SU-DHL-6 (cell line): ENCODE results near the gene EHBP1.
A peak's percentile ranks its signal among the peaks of the same experiment; 100 is the strongest.

Experiments
- H2AFZ ChIP-seq: fragments of 200-600 bp; sonication (generic); 2 replicates; pipeline ENCODE4 v1.6.1; 2014; ENCODE audit warnings: low read depth, mild to moderate bottlenecking, moderate library complexity, mixed read lengths, antibody characterized with exemption, low read length; ENCODE audit not compliant: severe bottlenecking
- H3F3A ChIP-seq: fragments of 200-600 bp; shearing (Covaris generic); 2 replicates; pipeline ENCODE4 v1.6.0; 2016; ENCODE audit warnings: antibody characterized with exemption, mild to moderate bottlenecking; ENCODE audit not compliant: insufficient read depth
- H3K27ac ChIP-seq: fragments of 200-600 bp; sonication (generic); 2 replicates; pipeline ENCODE4 v1.5.1; 2016; ENCODE audit warnings: low read depth, mild to moderate bottlenecking, low read length, moderate library complexity, mixed read lengths
- H3K27me3 ChIP-seq: fragments of 200-600 bp; sonication (generic), shearing (Covaris generic); 2 replicates; pipeline ENCODE4 v1.6.0; 2014; ENCODE audit warnings: mild to moderate bottlenecking, low read length
- H3K36me3 ChIP-seq: fragments of 200-600 bp; sonication (generic); 2 replicates; pipeline ENCODE4 v1.6.1; 2014; ENCODE audit warnings: mild to moderate bottlenecking, low read length, mixed read lengths
- H3K4me2 ChIP-seq: fragments of 300-600, 200-600 bp; shearing (Covaris generic), sonication (generic); 2 replicates; pipeline ENCODE4 v1.6.0; 2014; ENCODE audit warnings: low read length, low read depth, mild to moderate bottlenecking; ENCODE audit not compliant: poor library complexity, severe bottlenecking
- H3K4me3 ChIP-seq: fragments of 200-600 bp; sonication (generic); 2 replicates; pipeline ENCODE4 v1.5.1; 2014; ENCODE audit warnings: antibody characterized with exemption, low read length, mild to moderate bottlenecking, mixed read lengths; ENCODE audit not compliant: insufficient read depth, poor library complexity, severe bottlenecking
- H3K79me2 ChIP-seq: fragments of 200-600 bp; sonication (generic); 2 replicates; pipeline ENCODE4 v1.6.1; 2014; ENCODE audit warnings: mild to moderate bottlenecking, low read length, moderate library complexity; ENCODE audit not compliant: insufficient read depth
- H3K9ac ChIP-seq: fragments of 200-600 bp; sonication (generic); 2 replicates; pipeline ENCODE4 v1.7.0; 2014; ENCODE audit warnings: mild to moderate bottlenecking, low read length
- H3K9me2 ChIP-seq: fragments of 200-600 bp; sonication (generic); replicated peaks from 2 replicates; pipeline ENCODE4 v1.6.1; 2014; ENCODE audit warnings: low read length; ENCODE audit not compliant: insufficient read depth
- H3K9me3 ChIP-seq: fragments of 200-600 bp; sonication (generic); 2 replicates; pipeline ENCODE4 v1.6.1; 2014; ENCODE audit warnings: low read length, mixed read lengths; ENCODE audit not compliant: insufficient read depth
- H4K20me1 ChIP-seq: fragments of 200-600 bp; sonication (generic); 2 replicates; pipeline ENCODE4 v1.6.1; 2014; ENCODE audit warnings: low read depth, mild to moderate bottlenecking, antibody characterized with exemption, low read length, moderate library complexity, mixed read lengths
- CTCF ChIP-seq: fragments of 200-600 bp; sonication (generic); IDR thresholded peaks from one replicate; pipeline ENCODE4 v1.5.1; 2017; ENCODE audit warnings: antibody characterized with exemption, mild to moderate bottlenecking, low read length, moderate library complexity; ENCODE audit not compliant: insufficient read depth, poor library complexity, severe bottlenecking
- EZH2phosphoT487 ChIP-seq: fragments of 200-600 bp; sonication (generic), shearing (Covaris generic); conservative IDR thresholded peaks from 2 replicates; pipeline ENCODE4 v1.6.1; 2018; ENCODE audit warnings: mild to moderate bottlenecking, antibody characterized with exemption, low read length, moderate library complexity, mixed read lengths

EHBP1 gene

GRCh38 chr2:62705859-62706720 lies 577 bp downstream of the EHBP1 start:
- Histone ChIP-seq H3K4me2 (peak overlapping the region; percentile 94), H3K9me2 (no peaks in the 10 kb centered on the region), H3K9me3 (no peaks in the 10 kb centered on the region), H4K20me1 (no peaks in the 10 kb centered on the region), H3K27ac (no peak overlapping the region), H2AFZ (peak overlapping the region; percentile 73), H3K9ac (peak overlapping the region; percentile 63), H3K79me2 (peaks cover 17% of the 10 kb centered on the region), H3K36me3 (no peaks in the 10 kb centered on the region; the same call in 1 of the 2 replicates), H3K4me3 (peak overlapping the region; percentile 61), H3K27me3 (no peaks in the 10 kb centered on the region), H3F3A (no peaks in the 10 kb centered on the region)
- peak; percentile 23 for TF ChIP-seq CTCF
- no peak for TF ChIP-seq EZH2phosphoT487

DNA sequence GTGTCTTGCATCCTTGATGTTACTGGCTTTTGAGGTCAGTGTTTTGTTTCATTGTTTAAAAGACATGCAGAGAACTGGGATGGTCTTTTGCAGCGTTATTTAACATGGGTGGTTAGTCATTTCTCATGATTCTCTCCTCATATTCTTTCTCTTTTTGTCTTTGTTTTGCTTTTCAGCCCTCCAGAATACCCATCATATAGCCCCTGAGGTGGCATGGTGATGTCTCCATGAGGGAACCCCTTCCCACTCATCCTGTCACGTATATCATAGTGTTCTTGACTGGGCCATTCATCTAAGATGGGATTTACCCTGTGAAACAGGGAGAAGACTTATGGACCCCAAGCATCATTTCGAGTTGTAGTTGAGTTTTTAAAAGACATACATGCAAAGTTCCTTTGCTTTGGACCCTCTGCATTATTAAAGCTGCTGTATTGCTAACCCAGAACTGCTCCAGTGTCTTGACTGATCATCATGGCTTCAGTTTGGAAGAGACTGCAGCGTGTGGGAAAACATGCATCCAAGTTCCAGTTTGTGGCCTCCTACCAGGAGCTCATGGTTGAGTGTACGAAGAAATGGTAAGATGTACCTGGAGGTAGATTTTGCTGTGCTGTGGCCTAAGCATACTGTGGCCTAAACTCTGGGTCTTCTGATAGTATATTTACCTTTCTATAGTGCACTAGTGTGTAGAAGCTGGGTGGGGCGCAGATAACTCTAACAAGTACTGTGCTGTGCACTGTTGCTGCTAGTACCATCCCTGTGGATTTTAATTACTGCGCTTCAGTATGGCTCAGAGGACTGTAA lies 1.4 kb downstream of the EHBP1 start:
- Histone ChIP-seq H3K27ac (no peak overlapping the region), H3K9me2 (no peaks in the 10 kb centered on the region), H3K36me3 (no peaks in the 10 kb centered on the region; the same call in 1 of the 2 replicates), H3K79me2 (peaks cover 17% of the 10 kb centered on the region), H3K27me3 (no peaks in the 10 kb centered on the region), H3K9me3 (no peaks in the 10 kb centered on the region), H2AFZ (peak overlapping the region; percentile 73), H3K4me2 (peak overlapping the region; percentile 94), H3K4me3 (peak overlapping the region; percentile 61), H3F3A (no peaks in the 10 kb centered on the region), H3K9ac (peak overlapping the region; percentile 63), H4K20me1 (no peaks in the 10 kb centered on the region)
- TF ChIP-seq EZH2phosphoT487 (no peak), CTCF (no peak)

- Histone ChIP-seq H2AFZ (no peak overlapping the region), H3K9me3 (no peaks in the 10 kb centered on the region), H3K4me3 (no peak overlapping the region), H3K4me2 (peak overlapping the region; percentile 94), H3K36me3 (no peaks in the 10 kb centered on the region; the same call in 1 of the 2 replicates), H3K79me2 (peaks cover 17% of the 10 kb centered on the region), H3K9ac (no peak overlapping the region), H3K27me3 (no peaks in the 10 kb centered on the region), H4K20me1 (no peaks in the 10 kb centered on the region), H3K9me2 (no peaks in the 10 kb centered on the region), H3F3A (no peaks in the 10 kb centered on the region), H3K27ac (no peak overlapping the region)
- TF ChIP-seq EZH2phosphoT487: no peak
- TF ChIP-seq CTCF: no peak
These were observed 3.2 kb downstream of the EHBP1 start for GRCh38 chr2:62708751-62709150.
